Measurements from ENCODE around the gene ABLIM2.
A peak's percentile ranks its signal among the peaks of the same experiment; 100 is the strongest.

The ABLIM2 gene

DNA sequence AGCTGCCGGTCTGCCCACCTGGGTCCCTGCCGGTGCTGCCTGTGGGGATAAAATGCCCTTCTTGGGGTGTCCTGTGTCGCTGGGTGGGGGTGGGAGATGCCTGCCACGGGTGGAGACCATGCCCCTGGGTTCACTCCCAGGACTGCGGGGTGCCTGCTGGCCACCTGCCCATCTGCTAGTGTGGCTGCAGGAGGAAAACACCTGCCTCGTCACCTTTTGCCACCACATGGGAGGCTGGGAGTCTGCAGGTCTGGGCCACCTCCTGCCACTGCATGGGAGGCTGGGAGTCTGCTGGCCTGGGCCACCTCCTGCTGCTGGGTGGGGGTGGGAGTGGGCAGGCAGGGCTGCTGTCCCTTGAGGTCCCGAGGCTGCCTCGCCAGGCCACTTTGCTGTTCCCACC is 160.2 kb downstream of the ABLIM2 start:
- DNase-seq: no peak

DNA sequence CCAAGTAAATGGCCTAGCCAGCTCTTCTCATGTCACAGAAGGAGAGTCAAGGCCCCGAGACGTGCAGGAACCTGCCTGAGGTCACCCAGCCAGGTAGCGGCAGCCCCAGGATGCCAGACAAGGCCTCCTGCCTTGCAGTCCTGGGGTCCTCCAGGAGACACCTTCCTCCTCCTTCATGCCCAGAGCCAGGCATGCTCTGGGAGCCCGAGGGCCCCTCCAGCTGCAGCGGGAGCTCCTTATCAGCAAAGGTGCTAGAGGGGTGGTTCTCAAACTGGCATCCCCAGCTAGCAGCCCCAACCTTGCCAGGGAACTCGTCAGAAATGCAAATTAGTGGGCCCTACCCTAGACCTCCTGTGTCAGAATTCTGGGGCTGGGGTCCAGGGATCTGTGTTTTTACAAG is 162.7 kb downstream of the ABLIM2 start:
- no peak for DNase-seq

DNA sequence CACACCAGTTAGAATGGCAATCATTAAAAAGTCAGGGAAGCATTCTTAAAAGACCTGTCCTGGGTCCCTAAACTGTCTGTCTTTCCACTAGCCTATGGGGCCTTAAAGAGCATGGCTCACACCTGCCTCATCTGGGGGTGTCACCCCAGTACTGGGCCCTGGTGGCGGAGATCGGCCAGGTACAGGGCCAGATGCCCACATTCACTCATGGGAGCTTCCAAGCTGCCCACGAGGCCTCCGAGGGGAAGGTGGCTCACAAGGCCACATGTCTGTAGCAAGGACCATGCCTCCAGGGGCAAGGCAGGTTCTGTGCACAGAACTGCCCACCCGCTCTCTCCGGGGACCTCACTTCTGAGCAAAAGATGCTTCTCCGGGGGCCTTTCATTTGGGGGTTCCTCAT is 163.5 kb downstream of the ABLIM2 start:
- no peak for DNase-seq

DNA sequence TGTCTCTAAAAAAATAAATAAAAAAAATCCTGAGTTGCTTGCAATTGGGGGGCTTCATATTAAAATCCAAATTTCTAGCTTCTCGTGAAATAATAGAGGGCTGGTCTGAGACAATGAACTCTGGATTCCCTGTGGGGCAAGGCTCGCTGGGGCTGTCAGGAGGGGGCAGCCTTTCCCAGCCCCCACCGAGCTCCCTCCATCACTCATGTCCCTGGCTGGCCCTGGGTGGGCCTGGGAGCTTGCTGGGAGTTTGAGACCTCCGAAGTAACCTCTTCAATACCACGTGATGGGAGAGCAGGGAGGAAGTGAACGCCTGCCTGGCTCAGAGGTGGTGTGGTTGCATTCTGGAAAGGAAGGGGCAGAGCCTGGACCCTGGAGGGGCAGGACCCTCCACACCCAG is 164.9 kb downstream of the ABLIM2 start:
- no peak for DNase-seq

DNA sequence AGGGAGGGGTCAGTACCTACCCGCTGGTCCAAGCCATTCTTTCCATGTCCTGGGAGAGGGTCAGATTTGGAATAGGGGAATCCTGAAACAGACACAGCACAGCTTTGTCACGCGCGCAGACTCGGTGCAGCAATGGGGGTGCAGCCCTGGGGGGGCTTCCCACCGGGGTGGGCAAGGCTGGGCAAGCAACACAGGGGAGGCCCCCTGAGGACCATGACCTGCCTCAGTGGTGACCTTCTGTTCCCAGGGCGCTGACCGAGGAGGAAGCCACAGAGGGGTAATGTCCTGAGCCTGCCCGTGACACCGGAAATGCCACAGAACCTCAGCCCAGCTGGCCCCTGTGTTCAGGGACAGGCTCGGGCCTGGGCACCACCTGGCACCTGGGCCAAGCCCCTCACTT is 165.8 kb downstream of the ABLIM2 start:
- DNase-seq: no peak

DNA sequence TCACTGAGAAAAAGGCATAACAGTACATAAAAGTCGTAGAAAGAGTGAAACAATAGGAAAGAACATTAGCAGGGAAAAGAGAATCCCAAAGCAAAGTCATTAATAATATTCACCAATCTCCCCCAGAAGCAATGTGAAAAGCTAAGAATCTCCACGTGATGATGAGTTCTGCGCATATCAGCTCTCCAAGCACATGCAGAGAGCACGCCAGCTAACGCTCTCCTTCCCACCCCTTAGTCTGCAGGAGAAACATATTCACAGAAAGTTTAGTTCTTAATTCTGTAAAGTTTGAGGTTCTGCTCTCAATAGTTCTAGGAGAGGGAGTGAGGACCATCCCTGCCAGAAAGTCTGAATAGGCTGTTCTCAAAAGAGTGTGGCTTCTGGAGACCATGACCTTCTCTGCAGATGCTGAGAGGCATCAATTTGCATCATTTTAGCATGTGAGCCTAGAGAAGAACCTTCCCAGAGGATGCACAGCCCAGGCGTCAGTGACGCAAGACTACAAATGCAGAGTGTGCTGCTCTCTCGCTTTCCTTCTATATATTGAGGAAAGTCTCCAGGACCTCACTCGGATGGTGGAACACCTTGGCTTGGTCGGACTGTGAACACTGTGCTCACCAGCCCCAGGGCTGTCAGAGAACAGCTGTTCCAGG is 167.7 kb downstream of the ABLIM2 start:
- no peak for DNase-seq

DNA sequence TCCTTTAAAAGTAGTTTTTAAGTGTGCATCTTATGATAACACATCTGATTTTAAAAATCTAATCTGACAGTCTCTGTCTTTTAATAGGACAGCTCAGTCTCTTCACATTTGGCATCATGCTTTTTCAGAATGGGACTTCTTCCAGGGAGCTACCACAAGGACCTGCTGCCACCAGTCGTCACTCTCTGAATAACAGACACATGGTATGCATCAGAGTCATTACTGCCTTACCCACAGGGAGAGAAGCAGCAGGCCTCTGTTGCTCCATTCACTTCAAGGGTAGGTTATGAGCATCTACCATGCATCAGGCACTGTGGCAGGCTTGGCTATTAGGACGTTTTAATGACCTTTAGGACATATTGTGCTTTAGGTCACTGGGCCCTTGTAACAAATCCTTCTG is 169.0 kb downstream of the ABLIM2 start:
- DNase-seq: no peak

DNA sequence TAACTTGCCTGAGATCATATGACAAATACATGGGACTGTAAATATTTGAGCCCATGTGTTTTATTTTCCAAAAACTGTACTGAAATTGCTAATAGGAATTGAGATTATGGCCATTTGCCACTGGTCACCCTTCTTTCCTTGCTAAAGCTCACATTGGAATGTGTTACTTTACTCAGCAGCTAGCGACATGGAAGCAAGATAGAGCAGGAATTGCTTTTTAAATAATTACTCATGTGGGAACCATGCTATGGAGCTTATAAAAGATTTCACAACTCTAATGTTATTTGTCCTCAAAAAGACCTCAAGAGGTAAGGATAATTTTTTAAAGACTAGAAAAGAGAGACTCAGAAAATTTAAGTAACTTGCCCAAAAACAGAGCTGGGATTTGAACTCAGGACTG is 170.2 kb downstream of the ABLIM2 start:
- no peak for DNase-seq

DNA sequence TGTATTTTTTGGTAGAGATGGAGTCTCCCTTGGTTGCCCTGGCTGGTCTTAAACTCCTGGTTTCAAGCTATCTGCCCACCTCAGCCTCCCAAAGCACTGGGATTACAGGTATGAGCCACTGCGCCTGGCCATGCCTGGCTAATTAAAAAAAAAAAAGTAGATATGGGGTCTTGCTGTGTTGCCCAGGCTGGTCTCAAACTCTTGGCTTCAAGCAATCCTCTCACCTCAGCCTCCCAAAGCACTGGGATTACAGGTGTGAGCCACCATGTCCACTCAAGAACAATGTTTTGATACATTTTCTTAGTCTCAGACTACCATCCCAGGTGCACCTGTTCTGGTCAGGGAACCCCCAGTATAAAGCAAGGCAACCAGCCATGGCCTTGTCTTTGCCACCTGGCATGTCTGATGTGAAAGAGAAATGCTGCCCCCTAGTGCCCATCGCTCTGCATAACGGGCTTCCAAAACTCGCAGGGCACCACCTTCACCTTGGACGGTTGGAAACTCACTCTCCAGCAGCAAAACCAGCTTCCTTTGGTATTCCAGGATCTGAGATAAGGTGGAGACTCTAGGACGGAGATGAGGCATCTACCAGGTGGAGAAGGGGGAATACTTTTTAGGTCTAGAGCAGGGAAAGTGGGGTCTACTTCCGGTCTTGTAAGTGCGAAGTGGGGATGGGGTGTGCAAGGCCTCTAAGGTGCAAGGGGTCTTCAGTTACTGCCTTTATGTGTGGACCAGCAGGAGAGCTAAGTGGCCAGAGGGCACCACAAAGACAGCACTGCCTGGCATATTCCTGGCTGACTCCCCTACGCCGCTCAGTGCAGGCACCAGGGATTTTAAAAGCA is 171.2 kb downstream of the ABLIM2 start:
- DNase-seq: peak; percentile 72

DNA sequence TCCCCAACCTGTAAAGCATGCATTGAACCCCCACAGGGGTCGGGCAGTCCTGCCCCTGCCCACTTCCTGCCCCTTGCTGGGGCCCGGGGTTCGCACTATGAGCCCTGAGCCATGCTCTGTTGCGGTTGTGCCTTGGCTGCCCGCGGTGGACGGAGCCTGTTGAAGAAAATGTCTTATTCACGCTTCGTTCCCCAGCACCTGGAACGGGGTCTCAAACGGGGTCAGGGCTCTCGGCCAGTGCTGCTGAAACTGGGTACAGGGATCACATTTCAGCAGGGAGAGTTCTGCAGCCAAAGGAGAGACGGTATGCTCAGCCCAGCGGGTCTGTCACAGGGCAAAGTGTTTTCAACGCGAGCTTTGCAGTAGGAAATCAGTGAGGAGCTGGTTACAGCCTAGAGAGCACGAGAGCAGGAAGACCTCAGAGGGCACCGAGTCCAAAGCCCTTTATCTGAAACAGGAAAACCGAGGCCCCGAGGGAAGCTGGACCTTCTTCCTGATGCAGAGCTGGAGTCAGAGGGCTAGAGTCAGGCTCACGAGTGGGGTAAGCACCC is 172.6 kb downstream of the ABLIM2 start:
- DNase-seq: no peak

DNA sequence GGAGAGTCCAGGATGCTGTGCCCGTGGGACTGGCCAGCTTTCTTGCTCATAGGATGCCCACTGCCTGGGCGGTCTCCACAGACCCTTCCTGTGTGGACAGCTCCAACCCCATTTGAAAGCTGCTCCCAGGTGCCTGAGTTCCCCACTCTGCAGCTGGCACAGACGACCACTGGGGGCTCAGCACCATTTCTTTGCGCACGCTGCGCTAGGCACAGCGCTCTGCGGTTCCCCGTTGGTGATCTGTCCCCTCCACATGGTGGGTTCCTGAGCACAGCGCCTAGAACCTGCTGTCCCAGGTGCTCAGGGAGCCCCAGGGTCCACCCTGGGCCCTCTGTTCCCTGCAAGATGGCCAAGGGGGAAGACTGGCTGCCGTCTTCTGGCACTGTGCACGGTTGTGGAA is 173.5 kb downstream of the ABLIM2 start:
- no peak for DNase-seq

DNA sequence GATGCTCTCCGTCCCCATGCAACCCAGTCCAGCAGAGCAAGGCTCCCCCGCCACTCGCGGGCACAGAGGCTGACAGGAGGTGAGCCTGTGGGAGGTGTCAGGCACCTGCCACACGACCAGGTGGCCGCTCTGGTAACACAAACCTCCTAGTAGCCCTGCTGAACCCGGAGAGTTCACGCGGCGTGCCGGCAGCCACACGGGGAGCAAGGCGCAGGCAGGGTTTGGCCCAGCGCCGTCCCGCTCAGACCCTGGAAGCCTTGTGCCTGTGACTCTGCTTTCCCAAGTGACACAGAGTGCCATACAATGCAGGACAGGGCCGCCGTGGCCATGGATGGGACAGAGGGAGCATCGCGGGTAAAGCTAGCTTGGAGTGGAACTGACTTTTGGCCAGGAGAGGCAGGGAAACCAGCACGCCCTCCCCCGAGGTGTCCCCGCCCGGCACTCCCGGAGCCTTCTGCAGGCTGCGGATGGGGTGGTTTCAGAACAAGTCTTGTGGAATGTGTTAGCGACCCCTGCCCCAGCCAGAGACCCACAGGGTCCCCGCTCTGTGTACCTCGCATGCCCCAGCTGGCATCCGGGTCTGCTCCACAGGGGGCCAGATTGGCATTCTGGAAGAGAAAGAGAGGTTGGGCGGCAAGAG is 174.2 kb downstream of the ABLIM2 start:
- DNase-seq: no peak

DNA sequence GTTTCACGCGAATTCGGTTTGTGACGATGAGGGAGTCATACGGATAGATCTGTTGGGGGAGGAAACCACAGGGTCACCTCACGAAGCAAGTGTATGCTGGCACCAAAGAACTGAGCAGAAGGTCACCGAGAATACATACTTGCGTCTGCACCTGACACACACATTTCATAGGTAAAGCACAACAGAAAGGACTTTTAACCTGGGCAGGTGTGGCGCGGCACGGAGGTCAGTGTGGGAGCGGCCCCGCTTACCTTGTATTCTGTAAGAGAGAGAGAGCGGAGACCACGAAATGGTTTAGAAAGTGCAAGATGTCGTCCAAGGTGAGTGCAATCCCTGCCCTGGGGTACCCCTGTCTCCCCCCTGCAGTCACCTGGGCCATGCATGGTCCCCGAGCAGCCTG is 175.3 kb downstream of the ABLIM2 start:
- DNase-seq: no peak

DNA sequence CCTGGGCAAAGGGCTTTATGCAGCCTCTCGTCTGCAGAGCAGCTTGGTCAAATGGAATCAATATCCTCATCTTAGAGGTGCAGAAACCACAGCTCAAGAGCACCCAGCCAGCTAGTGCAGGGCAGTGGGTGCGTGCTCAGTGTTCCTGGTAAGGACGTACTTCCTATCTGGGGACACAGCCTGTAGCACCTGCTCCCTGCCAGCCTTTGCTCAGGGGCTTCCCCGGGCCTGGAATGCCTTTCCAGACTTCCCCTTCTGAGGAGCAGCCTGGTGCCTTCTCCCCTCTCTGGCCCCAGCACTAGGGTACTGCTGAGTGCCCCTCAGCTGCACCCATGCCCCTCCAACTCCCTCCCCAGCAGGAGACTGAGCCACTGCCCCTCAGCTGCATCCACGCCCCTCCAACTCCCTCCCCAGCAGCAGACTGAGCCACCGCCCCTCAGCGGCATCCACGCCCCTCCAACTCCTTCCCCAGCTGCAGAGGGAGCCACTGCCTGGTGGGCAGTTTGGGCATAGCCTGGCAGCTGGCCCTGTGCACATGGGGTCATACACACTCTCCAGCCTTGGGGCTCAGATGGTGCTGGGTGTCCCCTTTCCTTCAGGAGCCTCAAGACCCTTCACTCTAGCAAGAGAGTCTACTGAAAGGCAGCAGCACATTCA is 176.7 kb downstream of the ABLIM2 start:
- no peak for DNase-seq

DNA sequence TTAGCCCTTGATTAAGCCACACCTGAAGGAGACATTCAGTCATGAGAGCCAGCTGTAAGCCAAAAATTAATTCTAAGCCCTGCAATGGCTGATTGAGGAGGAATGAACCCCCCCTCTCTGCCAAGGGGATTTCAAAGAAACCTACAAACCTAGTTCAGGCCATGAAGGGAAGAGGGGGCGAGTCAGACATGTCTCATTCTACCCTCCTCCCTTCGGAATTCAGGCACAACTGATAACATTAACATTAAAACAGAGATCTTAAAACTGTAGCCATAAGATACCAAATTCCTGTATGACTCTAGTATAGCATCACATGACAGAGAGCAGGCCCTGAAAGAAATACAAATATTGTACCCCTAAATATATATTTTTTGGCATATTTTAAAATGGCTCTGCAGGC is 178.6 kb downstream of the ABLIM2 start:
- DNase-seq: no peak

DNA sequence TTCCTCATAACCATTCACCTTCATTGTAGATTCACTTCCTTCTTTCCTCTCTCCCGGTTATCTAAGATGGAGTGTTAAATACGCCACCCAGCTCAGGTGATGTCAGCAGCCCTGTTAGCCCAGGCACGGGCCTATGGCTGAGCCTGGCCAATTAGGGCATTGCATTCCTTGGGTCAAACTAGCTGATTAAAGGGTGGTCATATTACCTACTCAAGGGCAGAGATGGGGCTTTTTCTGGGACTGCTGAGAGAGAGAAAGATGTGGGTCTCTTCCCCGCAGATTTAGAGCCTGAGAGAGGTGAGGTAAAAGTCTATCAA is 179.0 kb downstream of the ABLIM2 start:
- DNase-seq: no peak

DNA sequence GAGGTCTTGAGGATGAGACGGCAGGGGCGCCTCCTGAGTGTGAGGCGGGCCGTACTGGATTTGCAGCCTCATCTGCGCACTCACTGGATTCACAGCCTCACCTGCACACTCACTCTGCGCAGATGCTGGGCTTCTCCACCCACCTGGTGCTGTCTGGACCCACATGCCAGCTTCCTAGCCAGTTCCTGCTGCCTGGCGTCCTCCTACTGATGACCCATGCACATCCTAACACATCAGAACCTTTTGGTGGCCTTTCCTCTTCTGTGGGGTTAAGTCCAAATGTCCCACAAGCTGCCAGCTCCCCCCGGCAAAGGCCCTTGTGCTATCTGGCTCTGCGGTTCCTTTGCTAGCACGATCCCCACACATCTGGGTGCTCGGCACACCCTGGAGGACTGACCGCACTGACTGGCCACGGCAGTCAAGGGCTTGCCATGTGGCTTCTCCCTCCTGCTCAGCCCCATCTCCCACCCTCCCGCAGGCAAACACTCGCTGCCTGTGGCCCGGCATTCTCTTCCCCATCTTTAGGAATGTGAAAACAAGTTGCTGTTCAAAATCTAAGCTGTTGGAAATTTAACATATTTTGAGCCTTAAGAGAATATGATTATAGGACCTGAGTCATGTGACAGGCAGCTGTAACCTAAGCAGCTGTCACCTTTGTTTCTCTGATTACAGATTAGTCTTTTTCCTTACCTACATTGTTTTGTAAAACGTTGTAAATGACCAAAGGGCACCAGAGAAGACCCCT is 179.5 kb downstream of the ABLIM2 start:
- DNase-seq: no peak

DNA sequence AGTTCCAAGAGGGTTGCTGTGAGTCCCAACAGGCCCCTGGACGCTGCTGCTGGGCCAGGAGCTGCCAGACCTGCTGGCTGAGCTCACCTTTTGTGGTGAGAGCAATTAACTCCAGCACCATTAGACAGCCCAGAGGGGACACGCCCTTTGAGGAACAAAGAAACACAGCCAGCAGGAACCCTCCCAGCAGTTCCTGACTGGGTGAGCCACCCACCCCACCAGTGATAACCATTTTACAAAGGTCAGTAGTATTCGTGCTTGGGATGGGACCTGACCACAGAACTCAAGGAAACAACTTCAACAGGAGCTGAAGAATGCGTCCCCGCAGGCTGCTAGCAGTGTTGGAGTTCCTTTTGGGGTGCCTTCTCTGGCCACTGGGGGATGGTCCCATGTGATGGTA is 180.1 kb downstream of the ABLIM2 start:
- DNase-seq: no peak

DNA sequence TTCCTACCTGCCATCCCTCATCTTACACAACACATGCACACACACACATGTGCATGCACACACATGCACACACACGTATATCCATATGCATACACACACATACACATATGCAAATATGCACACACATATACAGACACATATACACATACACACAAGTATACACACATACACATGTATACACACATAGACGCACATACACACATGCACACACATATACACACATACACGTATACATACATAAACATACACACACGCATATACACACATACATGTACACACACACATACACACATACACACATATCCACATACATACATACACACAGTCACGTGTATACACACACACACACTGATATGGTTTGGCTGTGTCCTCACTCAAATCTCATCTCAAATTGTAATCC is 182.0 kb downstream of the ABLIM2 start:
- DNase-seq: no peak

DNA sequence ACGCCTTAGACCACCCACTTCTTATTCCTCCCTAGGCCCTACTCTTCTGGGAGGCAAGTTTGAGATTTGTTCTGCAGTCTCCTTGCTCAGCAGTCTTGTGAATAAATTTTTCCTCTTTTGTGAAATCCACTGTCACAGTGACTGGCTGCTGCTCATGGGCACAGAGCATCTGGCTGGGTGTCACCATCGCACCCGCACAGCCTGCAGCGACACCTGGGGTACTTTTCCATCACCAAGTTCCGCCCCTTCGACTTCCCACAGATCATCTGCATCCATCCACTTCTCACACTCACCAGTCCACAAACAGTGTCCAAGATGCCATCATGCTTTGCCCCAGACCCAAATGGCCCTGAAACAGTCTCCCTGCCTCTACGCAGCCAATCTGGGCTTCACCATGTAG is 182.6 kb downstream of the ABLIM2 start:
- DNase-seq: no peak

DNA sequence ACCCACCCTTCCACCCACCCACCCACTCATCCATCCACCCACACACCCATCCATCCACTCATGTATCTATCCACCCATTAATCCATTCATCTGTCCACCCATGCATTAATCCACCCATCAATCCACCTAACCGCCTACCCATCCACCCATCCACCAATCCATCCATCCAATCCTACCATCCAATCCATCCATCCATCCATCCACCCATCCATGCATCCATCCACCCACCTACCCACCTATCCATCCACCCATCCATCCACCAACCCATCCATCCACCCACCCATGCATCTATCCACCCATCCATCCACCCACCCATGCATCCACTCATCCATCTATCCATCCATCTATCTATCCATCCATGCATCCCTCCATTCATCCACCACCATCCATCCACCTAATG is 184.2 kb downstream of the ABLIM2 start:
- DNase-seq: no peak

DNA sequence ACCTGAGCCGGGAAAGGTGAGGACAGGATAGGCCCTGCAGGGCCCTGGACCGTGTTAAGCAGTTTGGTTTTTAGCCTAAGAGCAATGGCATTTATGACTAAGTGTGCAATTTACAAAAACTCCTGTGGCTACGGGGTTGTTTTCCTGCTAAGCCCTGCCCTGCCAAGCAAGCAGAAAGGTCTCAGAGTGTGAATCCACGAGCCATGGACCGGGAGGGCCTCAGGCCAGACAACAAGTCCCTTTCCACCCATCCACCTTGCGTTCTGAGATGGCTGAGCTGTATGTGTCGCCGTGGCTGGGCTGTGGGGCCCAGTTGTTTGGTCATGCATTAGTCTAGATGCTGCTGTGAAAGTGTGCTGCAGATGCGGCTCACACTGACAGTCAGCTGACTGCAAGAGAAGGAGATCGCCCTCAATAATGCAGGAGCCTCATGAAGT is 185.1 kb downstream of the ABLIM2 start:
- no peak for DNase-seq
